Large intestine (tissue), 3 donors: ENCODE data around the gene PTCRA. TPM values are rescaled to one million over a fixed set of nuclear protein-coding genes. Genes with fewer than 3 reads are reported as not detected.

ENCODE experiments used
- DNase-seq, 2 donors: peaks; one replicate each; pipeline versions ENCODE4 v3.0.0 to v3.0.0-alpha.2; 2013
- H3K27ac ChIP-seq: one replicate; pipeline ENCODE4 v1.5.1; 2013; ENCODE audit warnings: low read length
- H3K27me3 ChIP-seq: 2 replicates; pipeline ENCODE4 v1.6.1; 2013; ENCODE audit warnings: low read length; ENCODE audit not compliant: control insufficient read depth, insufficient read depth
- H3K36me3 ChIP-seq: 2 replicates; pipeline ENCODE4 v1.6.1; 2013; ENCODE audit warnings: low read length; ENCODE audit not compliant: control insufficient read depth, insufficient read depth
- H3K4me1 ChIP-seq: one replicate; pipeline ENCODE4 v1.6.1; 2013; ENCODE audit warnings: low read length; ENCODE audit not compliant: control insufficient read depth, insufficient read depth
- H3K4me3 ChIP-seq: one replicate; pipeline ENCODE4 v1.5.1; 2013; ENCODE audit warnings: low read length
- H3K9me3 ChIP-seq: one replicate; pipeline ENCODE4 v1.6.1; 2013; ENCODE audit warnings: mild to moderate bottlenecking, low read depth, low read length, moderate library complexity; ENCODE audit not compliant: control insufficient read depth
- WGBS: methylation state at CpG from one replicate; pipeline ENCODE4 v1.1.5; 2013; ENCODE audit warnings: low lambda C conversion rate; ENCODE audit not compliant: insufficient coverage; 5-methylcytosine and 5-hydroxymethylcytosine counted together
- polyA plus RNA-seq: library from polyadenylated mRNA; unstranded; fragments of 120-200 nt; gene quantifications from one replicate; pipeline ENCODE4 v1.2.1, GENCODE V29; 2013

PTCRA gene
- polyA plus RNA-seq, 1 donor = 0.15 TPM

GRCh38 chr6:42971746-42972327 lies 56.0 kb downstream of the PTCRA start:
- H3K4me3 ChIP-seq = no peak overlapping the region
- no peak overlapping the region for H3K27ac ChIP-seq
- no peaks in the 10 kb centered on the region for H3K4me1 ChIP-seq
- WGBS = no CpG with 5 or more reads among the region's 3 CpGs
- no peaks in the 10 kb centered on the region for H3K27me3 ChIP-seq
- H3K36me3 ChIP-seq = peaks cover 47% of the 10 kb centered on the region
- DNase-seq = no peak
- no peaks in the 10 kb centered on the region for H3K9me3 ChIP-seq

GRCh38 chr6:42973926-42974325 lies 58.1 kb downstream of the PTCRA start:
- no CpG with 5 or more reads among the region's 3 CpGs for WGBS
- H3K4me1 ChIP-seq = peaks cover 6% of the 10 kb centered on the region
- H3K27me3 ChIP-seq = no peaks in the 10 kb centered on the region
- H3K27ac ChIP-seq = no peak overlapping the region
- H3K9me3 ChIP-seq = no peaks in the 10 kb centered on the region
- DNase-seq = no peak
- peaks cover 32% of the 10 kb centered on the region for H3K36me3 ChIP-seq
- no peak overlapping the region for H3K4me3 ChIP-seq

GRCh38 chr6:42974919-42975505 lies 59.2 kb downstream of the PTCRA start:
- H3K36me3 ChIP-seq = peaks cover 21% of the 10 kb centered on the region
- no CpG with 5 or more reads among the region's 5 CpGs for WGBS
- H3K4me3 ChIP-seq = no peak overlapping the region
- H3K27ac ChIP-seq = no peak overlapping the region
- no peaks in the 10 kb centered on the region for H3K9me3 ChIP-seq
- peaks cover 14% of the 10 kb centered on the region for H3K4me1 ChIP-seq
- H3K27me3 ChIP-seq = no peaks in the 10 kb centered on the region
- DNase-seq = no peak

Other genes starting within 250 kb of the PTCRA start
- gene PRPH2, start 193.5 kb upstream of the PTCRA start, polyA plus RNA-seq = 1.5 TPM
- gene TBCC, start 169.9 kb upstream of the PTCRA start, polyA plus RNA-seq = 23.6 TPM
- 13.0 TPM for gene BICRAL, start 134.0 kb upstream of the PTCRA start, polyA plus RNA-seq
- gene RPL7L1, start 36.4 kb upstream of the PTCRA start, polyA plus RNA-seq = 90.6 TPM
- gene CNPY3, start 13.4 kb downstream of the PTCRA start, polyA plus RNA-seq = 53.0 TPM
- gene GNMT, start 44.7 kb downstream of the PTCRA start, polyA plus RNA-seq = 0.54 TPM
- gene PEX6, start 63.1 kb downstream of the PTCRA start, polyA plus RNA-seq = 35.7 TPM
- 62.0 TPM for gene PPP2R5D, start 68.5 kb downstream of the PTCRA start, polyA plus RNA-seq
- 73.8 TPM for gene MEA1, start 97.9 kb downstream of the PTCRA start, polyA plus RNA-seq
- gene KLHDC3, start 98.2 kb downstream of the PTCRA start, polyA plus RNA-seq = 91.8 TPM
- 52.1 TPM for gene RRP36, start 105.6 kb downstream of the PTCRA start, polyA plus RNA-seq
- gene CUL7, start 137.8 kb downstream of the PTCRA start, polyA plus RNA-seq = 40.7 TPM
- 56.1 TPM for gene MRPL2, start 143.4 kb downstream of the PTCRA start, polyA plus RNA-seq
- gene KLC4, start 143.6 kb downstream of the PTCRA start, polyA plus RNA-seq = 170 TPM
- gene PTK7, start 160.3 kb downstream of the PTCRA start, polyA plus RNA-seq = 35.7 TPM